Stimulated activated naive CD4-positive, alpha-beta T cell treated with Interleukin-2 at 50 U/mL for 16 hours (primary cell): Measurements from ENCODE around the gene NOLC1.

Source experiments
- DNase-seq: peaks from one replicate; lab custom pipeline; 2025; lab: John Stamatoyannopoulos, UW

NOLC1 gene

DNA sequence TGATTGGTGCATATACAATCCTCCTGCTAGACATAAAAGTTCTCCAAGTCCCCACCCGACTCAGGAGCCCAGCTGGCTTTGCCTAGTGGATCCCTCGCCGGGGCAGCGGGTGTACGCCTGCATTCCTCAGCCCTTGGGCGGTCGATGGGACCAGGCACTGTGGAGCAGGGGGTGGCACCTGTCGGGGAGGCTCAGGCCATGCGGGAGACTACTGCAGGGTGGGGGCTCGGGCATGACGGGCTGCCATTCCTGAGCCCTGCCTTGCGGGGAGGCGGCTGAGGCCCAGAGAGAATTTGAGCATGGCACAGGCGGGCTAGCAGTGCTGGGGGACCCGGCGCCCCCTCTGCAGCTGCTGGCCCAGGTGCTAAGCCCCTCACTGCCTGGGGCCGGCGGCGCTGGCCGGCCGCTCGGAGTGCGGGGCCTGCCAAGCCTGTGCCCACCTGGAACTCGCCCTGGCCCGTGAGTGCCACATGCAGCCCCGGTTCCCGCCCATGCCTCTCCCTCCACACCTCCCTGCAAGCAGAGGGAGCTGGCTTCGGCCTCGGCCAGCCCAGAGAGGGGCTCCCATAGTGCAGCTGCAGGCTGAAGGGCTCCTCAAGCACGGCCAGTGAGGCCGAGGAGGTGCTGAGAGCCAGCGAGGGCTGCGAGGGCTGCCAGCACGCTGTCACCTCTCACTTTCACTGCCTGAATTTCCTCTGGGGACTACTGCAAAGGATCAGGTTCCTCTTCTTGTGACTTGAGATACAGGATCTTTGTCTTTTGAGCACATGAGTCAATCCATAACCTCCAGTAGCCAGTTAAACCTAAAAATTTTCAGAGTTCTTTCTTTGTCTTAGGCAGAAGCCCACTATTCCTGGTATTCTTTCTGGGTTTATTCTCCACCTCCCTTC is 48.8 kb downstream of the NOLC1 start:
- DNase-seq, result no peak

DNA sequence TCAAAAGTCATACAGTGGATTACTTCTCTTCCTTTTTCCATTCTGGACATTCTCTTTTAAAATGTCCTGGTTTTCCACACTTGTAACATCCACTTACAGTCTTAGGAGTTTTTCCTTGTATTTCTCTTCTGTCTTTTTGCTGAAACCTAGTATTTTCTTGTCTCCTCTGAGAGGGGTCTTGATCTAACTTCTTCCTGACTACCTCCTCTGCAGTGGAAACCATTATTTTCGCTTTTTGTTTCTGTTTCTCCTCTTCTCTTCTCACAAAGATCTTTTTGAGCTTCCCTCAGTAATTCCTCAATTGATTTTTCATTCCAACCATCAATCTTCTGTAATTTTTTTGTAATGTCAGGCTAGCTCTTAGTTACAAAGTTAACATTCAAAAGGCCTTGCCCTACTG is 50.2 kb downstream of the NOLC1 start:
- no peak for DNase-seq

DNA sequence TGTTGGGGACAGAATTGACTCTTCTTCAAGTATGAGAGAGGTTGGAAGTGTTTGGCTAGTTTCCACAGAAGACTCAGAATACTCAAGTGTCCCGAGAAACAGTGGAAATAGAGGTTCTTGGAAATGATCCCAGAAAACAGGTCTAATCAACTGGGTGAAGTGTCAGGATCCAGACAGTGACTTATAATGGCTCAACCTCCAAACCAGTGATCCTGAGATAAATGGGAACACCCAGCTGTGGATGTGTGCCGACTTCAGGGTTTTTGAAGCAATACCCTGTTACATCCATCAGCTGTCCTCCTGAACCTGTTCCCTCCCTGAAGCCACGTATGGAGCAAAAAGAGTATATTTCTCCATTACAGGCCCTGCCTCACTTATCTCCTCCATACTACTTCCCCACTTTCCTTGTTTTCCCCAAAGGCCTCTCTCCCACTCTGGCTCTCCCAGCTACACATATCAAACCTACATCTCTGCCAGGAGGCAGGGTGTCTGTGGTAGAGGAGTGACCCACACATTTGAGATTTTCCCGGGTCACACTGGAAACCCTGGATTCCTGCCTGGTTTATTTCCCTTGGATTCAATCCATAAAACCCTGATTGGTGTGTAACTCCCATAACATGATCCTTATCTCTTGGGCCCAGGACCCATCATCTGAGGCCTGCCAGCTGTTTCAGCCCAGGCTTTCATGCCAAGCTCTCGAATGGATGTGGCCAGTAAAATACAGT is 56.3 kb downstream of the NOLC1 start:
- DNase-seq, result no peak

DNA sequence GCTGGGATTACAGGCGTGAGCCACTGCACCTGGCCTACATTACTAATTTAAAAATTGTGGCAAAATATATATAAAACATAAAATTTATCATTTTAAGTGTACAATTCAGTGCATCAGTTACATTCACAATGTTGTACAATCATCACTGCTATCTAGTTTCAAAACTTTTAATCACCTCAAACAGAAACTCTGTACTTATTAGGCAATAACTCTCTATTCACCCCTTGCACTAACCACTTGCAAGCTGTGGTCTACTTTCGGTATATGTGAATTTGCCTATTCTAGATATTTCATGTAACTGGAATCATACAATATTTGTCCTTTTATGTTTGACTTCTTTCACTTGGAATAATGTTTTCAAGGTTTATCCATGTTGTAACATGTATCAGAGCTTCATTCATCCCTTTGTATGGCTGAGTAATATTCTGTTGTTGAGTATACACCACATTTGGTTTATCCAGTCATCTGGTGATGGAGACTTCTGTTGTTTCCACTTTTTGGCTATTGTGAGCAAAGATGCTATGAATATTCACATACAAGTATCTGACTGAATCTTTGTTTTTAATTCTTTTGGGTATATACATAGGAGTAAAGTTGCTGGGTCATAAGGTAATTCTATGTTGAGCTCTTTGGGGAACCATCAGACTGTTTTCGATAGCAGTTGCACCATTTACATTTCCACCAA is 59.6 kb downstream of the NOLC1 start:
- no peak for DNase-seq
